ENCODE data around the gene PGF. TPM values are rescaled to one million over a fixed set of nuclear protein-coding genes. Genes with fewer than 3 reads are reported as not detected.

The PGF gene
- total RNA-seq, 1 experiment from 2014 or later = 6.4 TPM

DNA sequence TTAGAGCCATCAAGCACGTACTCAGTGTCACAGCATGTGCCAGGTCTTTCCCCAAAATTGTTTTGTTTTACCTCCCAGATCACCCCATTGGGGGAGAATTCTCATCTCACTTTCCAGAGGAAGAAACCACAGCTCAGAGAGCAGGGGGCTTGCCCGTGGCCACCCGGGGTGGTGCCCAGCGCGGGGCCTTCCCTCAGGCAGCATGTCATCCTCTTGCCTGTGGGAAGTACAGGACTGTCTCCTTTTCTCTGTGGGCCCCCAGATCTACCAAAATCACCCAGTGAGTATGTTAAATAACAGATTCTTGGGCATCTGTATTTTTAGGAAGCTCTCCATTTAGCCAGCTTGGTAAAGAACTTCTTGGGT lies 38.2 kb downstream of the PGF start:
- Histone ChIP-seq H3K4me3 (replicated peaks in 1 of 2; ENCODE audit: low read depth in 1 of 2, low read length in 2 of 2) (no peak overlapping the region), H3K9me3 (ENCODE audit: control insufficient read depth in 1 of 2, insufficient read depth in 1 of 2, low read depth in 1 of 2, low read length in 2 of 2) (no peaks in the 10 kb centered on the region), H3K27me3 (ENCODE audit: insufficient read depth, low read length) (no peaks in the 10 kb centered on the region), H3K79me2 (ENCODE audit: insufficient read depth, low read length) (no peaks in the 10 kb centered on the region), H3K27ac (ENCODE audit: low read depth, low read length) (no peak overlapping the region), H4K20me1 (ENCODE audit: insufficient read depth) (no peaks in the 10 kb centered on the region), H3K4me1 (ENCODE audit: control insufficient read depth in 1 of 2, insufficient read depth in 2 of 2, low read length in 2 of 2) (peaks cover 0 to 4% of the 10 kb centered on the region in 2 experiments; a peak in 2 of 4 replicates), H3K4me2 (ENCODE audit: low read length) (no peak overlapping the region), H2AFZ (ENCODE audit: low read depth, low read length, poor library complexity, severe bottlenecking) (no peak overlapping the region), H3K36me3 (ENCODE audit: control insufficient read depth in 1 of 2, insufficient read depth in 2 of 2, low read length in 2 of 2) (no peaks in the 10 kb centered on the region), H3K9ac (ENCODE audit: low read length) (no peak overlapping the region), H3K9me2 (ENCODE audit: insufficient read depth) (no peaks in the 10 kb centered on the region)
- ChIA-PET RAD21 (ENCODE audit: low non-redundant PET in 1 of 2, low total read pairs in 2 of 2, uncharacterized antibody in 2 of 2, unreplicated experiment in 2 of 2) (no interaction called here), POLR2A (no interaction called here), CTCF (interaction anchor here (1.6 kb wide), 1 partner anchor 11 kb away, joined by 4 read pairs; no protein-coding TSS in a partner anchor)
- TF ChIP-seq ZFX (IDR thresholded peaks at IDR 0.05) (no peak), TCF7L2 (IDR thresholded peaks at IDR 0.05; ENCODE audit: borderline replicate concordance, extremely low read depth, insufficient read depth, insufficient read length) (no peak), SP1 (IDR thresholded peaks at IDR 0.05; ENCODE audit: low read depth) (no peak), POLR2AphosphoS5 (IDR thresholded peaks at IDR 0.05; ENCODE audit: low read depth, low read length) (no peak), CEBPB (IDR thresholded peaks at IDR 0.05; ENCODE audit: low read depth) (no peak), FOSL1 (IDR thresholded peaks at IDR 0.05; ENCODE audit: low read depth) (no peak)
- TF ChIP-seq, protein P1, sequence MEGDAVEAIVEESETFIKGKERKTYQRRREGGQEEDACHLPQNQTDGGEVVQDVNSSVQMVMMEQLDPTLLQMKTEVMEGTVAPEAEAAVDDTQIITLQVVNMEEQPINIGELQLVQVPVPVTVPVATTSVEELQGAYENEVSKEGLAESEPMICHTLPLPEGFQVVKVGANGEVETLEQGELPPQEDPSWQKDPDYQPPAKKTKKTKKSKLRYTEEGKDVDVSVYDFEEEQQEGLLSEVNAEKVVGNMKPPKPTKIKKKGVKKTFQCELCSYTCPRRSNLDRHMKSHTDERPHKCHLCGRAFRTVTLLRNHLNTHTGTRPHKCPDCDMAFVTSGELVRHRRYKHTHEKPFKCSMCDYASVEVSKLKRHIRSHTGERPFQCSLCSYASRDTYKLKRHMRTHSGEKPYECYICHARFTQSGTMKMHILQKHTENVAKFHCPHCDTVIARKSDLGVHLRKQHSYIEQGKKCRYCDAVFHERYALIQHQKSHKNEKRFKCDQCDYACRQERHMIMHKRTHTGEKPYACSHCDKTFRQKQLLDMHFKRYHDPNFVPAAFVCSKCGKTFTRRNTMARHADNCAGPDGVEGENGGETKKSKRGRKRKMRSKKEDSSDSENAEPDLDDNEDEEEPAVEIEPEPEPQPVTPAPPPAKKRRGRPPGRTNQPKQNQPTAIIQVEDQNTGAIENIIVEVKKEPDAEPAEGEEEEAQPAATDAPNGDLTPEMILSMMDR (IDR thresholded peaks at IDR 0.05 in 2 of 3, conservative IDR thresholded peaks at IDR 0.05 in 1 of 3; ENCODE audit: borderline replicate concordance in 1 of 3, insufficient read depth in 1 of 3, low read depth in 2 of 3, low read length in 2 of 3) = no peak
- no TSS peak for BruUV-seq (replicated peaks)
- DNase-seq (ENCODE audit: low read depth, low spot score) = no peak
- intact Hi-C loops (cut with micrococcal nuclease) = no loop called here
- no peak for ATAC-seq

DNA sequence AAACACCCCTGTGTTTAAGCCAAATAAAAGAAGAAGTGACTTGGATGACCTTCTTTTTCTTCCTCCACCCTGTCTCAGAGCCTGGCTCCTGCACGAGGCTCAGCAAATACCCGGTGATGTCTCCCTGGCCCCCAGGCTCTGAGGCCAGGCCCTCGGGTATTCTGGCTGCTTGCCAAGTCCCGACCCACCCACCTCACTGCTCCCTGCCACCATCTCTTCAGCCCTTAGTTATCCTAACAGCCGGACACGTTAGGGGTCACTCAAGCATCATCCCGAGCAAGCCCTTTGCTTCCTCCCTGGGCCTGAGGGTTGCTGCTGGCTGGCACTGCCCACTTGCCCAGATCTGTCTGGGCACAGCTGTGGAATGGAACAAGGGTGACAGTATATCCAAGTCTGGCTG lies 39.6 kb downstream of the PGF start:
- no peaks in the 10 kb centered on the region for H3K27me3 ChIP-seq (ENCODE audit: insufficient read depth, low read length)
- no peak overlapping the region for H3K27ac ChIP-seq (ENCODE audit: low read depth, low read length)
- intact Hi-C loops (cut with micrococcal nuclease) = no loop called here
- ChIA-PET RAD21 (ENCODE audit: low non-redundant PET in 1 of 2, low total read pairs in 2 of 2, uncharacterized antibody in 2 of 2, unreplicated experiment in 2 of 2) (no interaction called here), POLR2A (no interaction called here), CTCF (no interaction called here)
- H3K79me2 ChIP-seq (ENCODE audit: insufficient read depth, low read length) = no peaks in the 10 kb centered on the region
- ATAC-seq (no peak), DNase-seq (ENCODE audit: low read depth, low spot score) (no peak)
- no peak overlapping the region for H3K4me3 ChIP-seq (replicated peaks in 1 of 2; ENCODE audit: low read depth in 1 of 2, low read length in 2 of 2)
- H3K9me2 ChIP-seq (ENCODE audit: insufficient read depth) = no peaks in the 10 kb centered on the region
- H3K4me1 ChIP-seq (ENCODE audit: control insufficient read depth in 1 of 2, insufficient read depth in 2 of 2, low read length in 2 of 2) = peaks cover 7 to 14% of the 10 kb centered on the region in 2 experiments; a peak in 3 of 4 replicates
- H3K4me2 ChIP-seq (ENCODE audit: low read length) = no peak overlapping the region
- no peaks in the 10 kb centered on the region for H4K20me1 ChIP-seq (ENCODE audit: insufficient read depth)
- H3K9me3 ChIP-seq (ENCODE audit: control insufficient read depth in 1 of 2, insufficient read depth in 1 of 2, low read depth in 1 of 2, low read length in 2 of 2) = no peaks in the 10 kb centered on the region
- no peaks in the 10 kb centered on the region for H3K36me3 ChIP-seq (ENCODE audit: control insufficient read depth in 1 of 2, insufficient read depth in 2 of 2, low read length in 2 of 2)
- BruUV-seq (replicated peaks) = no TSS peak
- H2AFZ ChIP-seq (ENCODE audit: low read depth, low read length, poor library complexity, severe bottlenecking) = no peak overlapping the region
- H3K9ac ChIP-seq (ENCODE audit: low read length) = no peak overlapping the region
- TF ChIP-seq CBX3 (IDR thresholded peaks at IDR 0.05; ENCODE audit: low read depth) = no peak
- TF ChIP-seq CEBPB (IDR thresholded peaks at IDR 0.05; ENCODE audit: low read depth) = no peak
- no peak for TF ChIP-seq EGR1 (IDR thresholded peaks at IDR 0.05; ENCODE audit: low read depth)
- TF ChIP-seq, protein P2, sequence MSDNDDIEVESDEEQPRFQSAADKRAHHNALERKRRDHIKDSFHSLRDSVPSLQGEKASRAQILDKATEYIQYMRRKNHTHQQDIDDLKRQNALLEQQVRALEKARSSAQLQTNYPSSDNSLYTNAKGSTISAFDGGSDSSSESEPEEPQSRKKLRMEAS (IDR thresholded peaks at IDR 0.05) = no peak
- TF ChIP-seq, protein P3, sequence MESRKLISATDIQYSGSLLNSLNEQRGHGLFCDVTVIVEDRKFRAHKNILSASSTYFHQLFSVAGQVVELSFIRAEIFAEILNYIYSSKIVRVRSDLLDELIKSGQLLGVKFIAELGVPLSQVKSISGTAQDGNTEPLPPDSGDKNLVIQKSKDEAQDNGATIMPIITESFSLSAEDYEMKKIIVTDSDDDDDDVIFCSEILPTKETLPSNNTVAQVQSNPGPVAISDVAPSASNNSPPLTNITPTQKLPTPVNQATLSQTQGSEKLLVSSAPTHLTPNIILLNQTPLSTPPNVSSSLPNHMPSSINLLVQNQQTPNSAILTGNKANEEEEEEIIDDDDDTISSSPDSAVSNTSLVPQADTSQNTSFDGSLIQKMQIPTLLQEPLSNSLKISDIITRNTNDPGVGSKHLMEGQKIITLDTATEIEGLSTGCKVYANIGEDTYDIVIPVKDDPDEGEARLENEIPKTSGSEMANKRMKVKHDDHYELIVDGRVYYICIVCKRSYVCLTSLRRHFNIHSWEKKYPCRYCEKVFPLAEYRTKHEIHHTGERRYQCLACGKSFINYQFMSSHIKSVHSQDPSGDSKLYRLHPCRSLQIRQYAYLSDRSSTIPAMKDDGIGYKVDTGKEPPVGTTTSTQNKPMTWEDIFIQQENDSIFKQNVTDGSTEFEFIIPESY (IDR thresholded peaks at IDR 0.05; ENCODE audit: extremely low read depth, insufficient replicate concordance, low read length) = no peak
- no peak for TF ChIP-seq RAD21 (IDR thresholded peaks at IDR 0.05; ENCODE audit: low read depth)
- TF ChIP-seq, protein P4, sequence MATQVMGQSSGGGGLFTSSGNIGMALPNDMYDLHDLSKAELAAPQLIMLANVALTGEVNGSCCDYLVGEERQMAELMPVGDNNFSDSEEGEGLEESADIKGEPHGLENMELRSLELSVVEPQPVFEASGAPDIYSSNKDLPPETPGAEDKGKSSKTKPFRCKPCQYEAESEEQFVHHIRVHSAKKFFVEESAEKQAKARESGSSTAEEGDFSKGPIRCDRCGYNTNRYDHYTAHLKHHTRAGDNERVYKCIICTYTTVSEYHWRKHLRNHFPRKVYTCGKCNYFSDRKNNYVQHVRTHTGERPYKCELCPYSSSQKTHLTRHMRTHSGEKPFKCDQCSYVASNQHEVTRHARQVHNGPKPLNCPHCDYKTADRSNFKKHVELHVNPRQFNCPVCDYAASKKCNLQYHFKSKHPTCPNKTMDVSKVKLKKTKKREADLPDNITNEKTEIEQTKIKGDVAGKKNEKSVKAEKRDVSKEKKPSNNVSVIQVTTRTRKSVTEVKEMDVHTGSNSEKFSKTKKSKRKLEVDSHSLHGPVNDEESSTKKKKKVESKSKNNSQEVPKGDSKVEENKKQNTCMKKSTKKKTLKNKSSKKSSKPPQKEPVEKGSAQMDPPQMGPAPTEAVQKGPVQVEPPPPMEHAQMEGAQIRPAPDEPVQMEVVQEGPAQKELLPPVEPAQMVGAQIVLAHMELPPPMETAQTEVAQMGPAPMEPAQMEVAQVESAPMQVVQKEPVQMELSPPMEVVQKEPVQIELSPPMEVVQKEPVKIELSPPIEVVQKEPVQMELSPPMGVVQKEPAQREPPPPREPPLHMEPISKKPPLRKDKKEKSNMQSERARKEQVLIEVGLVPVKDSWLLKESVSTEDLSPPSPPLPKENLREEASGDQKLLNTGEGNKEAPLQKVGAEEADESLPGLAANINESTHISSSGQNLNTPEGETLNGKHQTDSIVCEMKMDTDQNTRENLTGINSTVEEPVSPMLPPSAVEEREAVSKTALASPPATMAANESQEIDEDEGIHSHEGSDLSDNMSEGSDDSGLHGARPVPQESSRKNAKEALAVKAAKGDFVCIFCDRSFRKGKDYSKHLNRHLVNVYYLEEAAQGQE (IDR thresholded peaks at IDR 0.05; ENCODE audit: low read depth) = no peak
- TF ChIP-seq TCF7L2 (IDR thresholded peaks at IDR 0.05; ENCODE audit: borderline replicate concordance, extremely low read depth, insufficient read depth, insufficient read length) = no peak
- TF ChIP-seq POLR2A (IDR thresholded peaks at IDR 0.05; ENCODE audit: borderline replicate concordance, extremely low read depth, insufficient read depth, insufficient read length) = no peak
